DND-41 (cell line): Measurements from ENCODE around the gene RASSF7.

ENCODE experiments used
- ATAC-seq: fragments of 200-7000 bp; cut with Tn5 transposase; 3 replicates; pipeline ENCODE4 v1.9.1; 2021; ENCODE audit warnings: low read depth; ENCODE audit not compliant: insufficient read depth
- DNase-seq: peaks from one replicate; pipeline ENCODE4 v3.0.0-alpha.2; 2020
- H2AFZ ChIP-seq: 2 replicates; pipeline ENCODE4 v1.6.0; 2012; ENCODE audit warnings: low read depth, low read length
- H3K27ac ChIP-seq: 2 replicates; pipeline ENCODE4 v1.5.1; 2012; ENCODE audit warnings: low read length, inconsistent platforms
- H3K27me3 ChIP-seq: fragments of 200-600 bp; sonication (generic); 2 replicates; pipeline ENCODE4 v1.6.0; 2012; ENCODE audit warnings: low read length, mild to moderate bottlenecking, inconsistent platforms; ENCODE audit not compliant: insufficient read depth, poor library complexity
- H3K36me3 ChIP-seq: 2 replicates; pipeline ENCODE4 v1.5.1; 2012; ENCODE audit warnings: low read length, inconsistent platforms; ENCODE audit not compliant: insufficient read depth
- H3K4me1 ChIP-seq: 2 replicates; pipeline ENCODE4 v1.5.1; 2012; ENCODE audit warnings: mild to moderate bottlenecking, low read length; ENCODE audit not compliant: insufficient read depth
- H3K4me2 ChIP-seq: 2 replicates; pipeline ENCODE4 v1.6.0; 2012; ENCODE audit warnings: mild to moderate bottlenecking, moderate library complexity, low read length, inconsistent platforms; ENCODE audit not compliant: insufficient read depth
- H3K4me3 ChIP-seq, 2 experiments: fragments of 200-600 bp in 1 of 2; shearing (Covaris generic) in 1 of 2; 2 replicates each; pipeline ENCODE4 v1.5.1; 2012 to 2016; ENCODE audit warnings: inconsistent platforms in 2 of 2, low read length in 2 of 2, mild to moderate bottlenecking in 2 of 2, low read depth in 1 of 2, moderate library complexity in 1 of 2
- H3K79me2 ChIP-seq: 2 replicates; pipeline ENCODE4 v1.6.0; 2012; ENCODE audit warnings: low read length, inconsistent platforms; ENCODE audit not compliant: insufficient read depth
- H3K9ac ChIP-seq: 2 replicates; pipeline ENCODE4 v1.6.0; 2012; ENCODE audit warnings: low read depth, mild to moderate bottlenecking, inconsistent platforms, low read length, moderate library complexity
- H3K9me3 ChIP-seq: 2 replicates; pipeline ENCODE4 v1.5.1; 2012; ENCODE audit warnings: low read length, moderate library complexity, mild to moderate bottlenecking, inconsistent platforms; ENCODE audit not compliant: insufficient read depth, severe bottlenecking
- H4K20me1 ChIP-seq: 2 replicates; pipeline ENCODE4 v1.6.0; 2012; ENCODE audit warnings: low read length; ENCODE audit not compliant: insufficient read depth
- CTCF ChIP-seq: IDR thresholded peaks from 2 replicates; pipeline ENCODE4 v1.5.1; 2012; ENCODE audit warnings: borderline replicate concordance, low read length, moderate library complexity, mild to moderate bottlenecking; ENCODE audit not compliant: poor library complexity, severe bottlenecking; ENCODE audit errors: extremely low read depth
- EZH2 ChIP-seq: IDR thresholded peaks from 3 replicates; pipeline ENCODE4 v1.6.1; 2012; ENCODE audit warnings: borderline replicate concordance, low read depth, mild to moderate bottlenecking, moderate library complexity, low read length, inconsistent platforms; ENCODE audit not compliant: severe bottlenecking

RASSF7 gene

GRCh38 chr11:605286-606129 is 44.7 kb downstream of the RASSF7 start:
- Histone ChIP-seq H3K9ac (no peak overlapping the region), H2AFZ (no peak overlapping the region), H3K36me3 (peaks cover 97% of the 10 kb centered on the region), H3K4me1 (no peaks in the 10 kb centered on the region), H3K4me2 (no peak overlapping the region), H3K27ac (no peak overlapping the region), H3K4me3 (no peak overlapping the region), H3K27me3 (no peaks in the 10 kb centered on the region), H3K9me3 (no peaks in the 10 kb centered on the region), H4K20me1 (peaks cover 56% of the 10 kb centered on the region), H3K79me2 (peaks cover 11% of the 10 kb centered on the region)
- DNase-seq: no peak
- no peak for ATAC-seq
- TF ChIP-seq CTCF: no peak
- no peak for TF ChIP-seq EZH2

GRCh38 chr11:606245-606644 is 45.5 kb downstream of the RASSF7 start:
- DNase-seq: no peak
- Histone ChIP-seq H3K4me2 (no peak overlapping the region), H3K9me3 (no peaks in the 10 kb centered on the region), H3K4me3 (no peak overlapping the region), H3K36me3 (peaks cover 100% of the 10 kb centered on the region), H3K27me3 (no peaks in the 10 kb centered on the region), H3K9ac (no peak overlapping the region), H2AFZ (no peak overlapping the region), H4K20me1 (peaks cover 63% of the 10 kb centered on the region), H3K4me1 (no peaks in the 10 kb centered on the region), H3K27ac (no peak overlapping the region), H3K79me2 (peaks cover 11% of the 10 kb centered on the region)
- TF ChIP-seq EZH2 (no peak), CTCF (no peak)
- no peak for ATAC-seq

GRCh38 chr11:607020-607780 is 46.4 kb downstream of the RASSF7 start:
- Histone ChIP-seq H3K79me2 (peaks cover 8% of the 10 kb centered on the region), H3K4me2 (no peak overlapping the region), H3K9ac (no peak overlapping the region), H2AFZ (no peak overlapping the region), H3K4me3 (no peak overlapping the region), H4K20me1 (peaks cover 62% of the 10 kb centered on the region), H3K27me3 (no peaks in the 10 kb centered on the region), H3K4me1 (no peaks in the 10 kb centered on the region), H3K9me3 (no peaks in the 10 kb centered on the region), H3K36me3 (peaks cover 100% of the 10 kb centered on the region), H3K27ac (no peak overlapping the region)
- no peak for TF ChIP-seq CTCF
- TF ChIP-seq EZH2: no peak
- no peak for ATAC-seq
- no peak for DNase-seq
